Vagina (tissue), 2 donors: ENCODE data around the gene KNOP1.
A peak's percentile ranks its signal among the peaks of the same experiment; 100 is the strongest.

ENCODE experiments used
- POLR2A ChIP-seq, 2 donors: fragments of 450-650 bp; IDR thresholded peaks; one replicate each; pipeline ENCODE4 v1.6.1; 2017; ENCODE audit warnings: antibody characterized with exemption in 2 of 2, mild to moderate bottlenecking in 2 of 2, moderate library complexity in 2 of 2
- POLR2AphosphoS5 ChIP-seq, 2 donors: sonication (generic); formaldehyde crosslinking; IDR thresholded peaks; one replicate each; pipeline ENCODE4 v1.9.0; 2017; ENCODE audit warnings: antibody characterized with exemption in 2 of 2, mild to moderate bottlenecking in 2 of 2, low read depth in 1 of 2; ENCODE audit not compliant: insufficient read depth in 1 of 2
- TF ChIP-seq, protein P1 (sequence below), 3 experiments: fragments of 450-650 bp in 2 of 3; fragments of 200-600 bp in 1 of 3; sonication (generic) in 1 of 3; IDR thresholded peaks; one replicate each; pipeline ENCODE4 v1.5.1; 2017 to 2019; ENCODE audit warnings: antibody characterized with exemption in 3 of 3, mild to moderate bottlenecking in 2 of 3, moderate library complexity in 2 of 3

DNA sequence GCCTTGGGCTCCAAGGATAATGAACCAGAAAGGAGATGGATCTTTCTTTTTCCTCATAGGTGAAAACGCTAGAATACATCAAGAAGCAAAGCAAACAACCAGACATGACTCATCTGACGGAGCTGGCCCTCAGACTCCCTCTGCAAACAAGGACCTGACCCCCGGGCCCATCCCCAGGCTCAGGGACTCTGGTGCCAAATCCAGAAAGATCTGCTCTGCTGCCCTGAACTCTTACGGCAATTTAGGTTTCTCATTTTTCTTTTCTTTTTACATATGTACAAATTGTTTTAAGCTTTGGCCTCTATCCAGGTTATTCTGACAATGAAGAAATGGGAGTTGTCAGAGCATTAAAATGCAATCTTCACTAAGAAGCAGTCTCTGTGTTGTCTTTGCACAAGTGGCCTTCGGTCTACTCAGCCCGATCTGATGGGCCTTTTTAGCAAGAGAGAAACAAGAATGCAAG is 17.7 kb downstream of the KNOP1 start:
- peak in 1 of 2 donors; percentile 21 for TF ChIP-seq POLR2AphosphoS5 (IDR thresholded peaks at IDR 0.05; ENCODE audit: insufficient read depth in 1 of 2, low read depth in 1 of 2)
- TF ChIP-seq, protein P1, sequence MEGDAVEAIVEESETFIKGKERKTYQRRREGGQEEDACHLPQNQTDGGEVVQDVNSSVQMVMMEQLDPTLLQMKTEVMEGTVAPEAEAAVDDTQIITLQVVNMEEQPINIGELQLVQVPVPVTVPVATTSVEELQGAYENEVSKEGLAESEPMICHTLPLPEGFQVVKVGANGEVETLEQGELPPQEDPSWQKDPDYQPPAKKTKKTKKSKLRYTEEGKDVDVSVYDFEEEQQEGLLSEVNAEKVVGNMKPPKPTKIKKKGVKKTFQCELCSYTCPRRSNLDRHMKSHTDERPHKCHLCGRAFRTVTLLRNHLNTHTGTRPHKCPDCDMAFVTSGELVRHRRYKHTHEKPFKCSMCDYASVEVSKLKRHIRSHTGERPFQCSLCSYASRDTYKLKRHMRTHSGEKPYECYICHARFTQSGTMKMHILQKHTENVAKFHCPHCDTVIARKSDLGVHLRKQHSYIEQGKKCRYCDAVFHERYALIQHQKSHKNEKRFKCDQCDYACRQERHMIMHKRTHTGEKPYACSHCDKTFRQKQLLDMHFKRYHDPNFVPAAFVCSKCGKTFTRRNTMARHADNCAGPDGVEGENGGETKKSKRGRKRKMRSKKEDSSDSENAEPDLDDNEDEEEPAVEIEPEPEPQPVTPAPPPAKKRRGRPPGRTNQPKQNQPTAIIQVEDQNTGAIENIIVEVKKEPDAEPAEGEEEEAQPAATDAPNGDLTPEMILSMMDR (IDR thresholded peaks at IDR 0.05): no peak
- TF ChIP-seq POLR2A (IDR thresholded peaks at IDR 0.05): no peak
